Neural cell (in vitro differentiated cells): ENCODE data around the gene MGLL.

ENCODE experiments used
- CTCF ChIP-seq: fragments of 450-650 bp; IDR thresholded peaks from 2 replicates; pipeline ENCODE4 v1.5.1; 2014; ENCODE audit warnings: antibody characterized with exemption, mild to moderate bottlenecking, moderate library complexity; ENCODE audit not compliant: poor library complexity, severe bottlenecking
- EP300 ChIP-seq: fragments of 450-650 bp; conservative IDR thresholded peaks from 2 replicates; pipeline ENCODE4 v1.6.1; 2014; ENCODE audit warnings: antibody characterized with exemption, mild to moderate bottlenecking, moderate library complexity; ENCODE audit not compliant: poor library complexity, severe bottlenecking
- EZH2 ChIP-seq: fragments of 200-600, 300-800 bp; shearing (Covaris generic), sonication (generic); IDR thresholded peaks from 2 replicates; pipeline ENCODE4 v1.6.1; 2014; ENCODE audit warnings: antibody characterized with exemption, low read length, borderline replicate concordance, mild to moderate bottlenecking; ENCODE audit not compliant: insufficient read depth, poor library complexity, severe bottlenecking
- MXI1 ChIP-seq: fragments of 450-650 bp; conservative IDR thresholded peaks from 2 replicates; pipeline ENCODE4 v1.6.1; 2014; ENCODE audit warnings: antibody characterized with exemption, mild to moderate bottlenecking; ENCODE audit not compliant: poor library complexity, severe bottlenecking
- POLR2AphosphoS5 ChIP-seq: IDR thresholded peaks from 2 replicates; pipeline ENCODE4 v1.6.1; 2012
- RAD21 ChIP-seq: fragments of 450-650 bp; conservative IDR thresholded peaks from 2 replicates; pipeline ENCODE4 v1.6.1; 2014; ENCODE audit warnings: antibody characterized with exemption, mild to moderate bottlenecking, moderate library complexity
- SMC3 ChIP-seq: fragments of 450-650 bp; conservative IDR thresholded peaks from 2 replicates; pipeline ENCODE4 v1.6.1; 2014; ENCODE audit warnings: antibody characterized with exemption, mild to moderate bottlenecking, moderate library complexity; ENCODE audit not compliant: poor library complexity
- TAF1 ChIP-seq: IDR thresholded peaks from 2 replicates; pipeline ENCODE4 v1.6.1; 2012; ENCODE audit warnings: low read depth

DNA sequence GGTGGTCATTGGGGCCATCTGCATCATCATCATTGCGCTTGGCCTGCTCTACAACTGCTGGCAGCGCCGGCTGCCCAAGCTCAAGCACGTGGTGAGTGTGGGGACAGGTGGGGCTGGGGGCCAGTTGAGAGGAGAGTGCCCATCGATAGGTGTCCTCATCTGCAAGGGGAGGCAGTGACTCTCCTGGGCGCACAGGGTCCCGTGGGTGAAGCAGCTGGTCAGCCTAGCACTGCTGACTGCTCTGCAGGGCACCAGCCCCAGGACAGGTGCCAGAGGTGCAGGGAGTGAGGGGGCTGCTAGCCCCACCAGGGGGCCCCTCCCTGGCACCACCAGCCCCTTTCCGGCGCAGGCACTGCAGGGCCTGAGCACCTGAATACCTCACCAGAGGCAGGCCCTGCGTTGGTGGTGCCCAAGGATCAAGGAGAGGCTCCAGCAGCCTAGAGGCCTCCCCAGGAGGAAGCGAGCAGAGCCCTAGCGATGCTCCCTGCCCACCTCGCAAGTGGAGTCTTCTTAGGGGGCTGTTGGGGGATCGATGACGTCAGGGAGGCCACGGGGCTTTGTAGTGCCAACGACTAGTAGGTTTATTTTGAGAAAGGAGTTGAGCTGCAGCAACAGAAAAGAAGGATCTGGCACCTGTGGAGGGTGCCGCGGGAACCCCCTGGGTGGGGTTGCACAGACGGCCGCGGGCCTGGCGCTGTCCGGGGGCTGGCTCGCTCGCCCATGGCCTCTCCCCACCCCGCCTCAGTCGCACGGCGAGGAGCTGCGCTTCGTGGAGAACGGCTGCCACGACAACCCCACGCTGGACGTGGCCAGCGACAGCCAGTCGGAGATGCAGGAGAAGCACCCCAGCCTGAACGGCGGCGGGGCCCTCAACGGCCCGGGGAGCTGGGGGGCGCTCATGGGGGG lies 150.5 kb downstream of the MGLL start:
- TF ChIP-seq EZH2 (no peak), CTCF (no peak), EP300 (no peak), POLR2AphosphoS5 (no peak), RAD21 (no peak), TAF1 (no peak), MXI1 (no peak), SMC3 (no peak)
